Esophagus squamous epithelium (tissue), 5 donors: ENCODE results near the gene SRGAP3. TPM values are rescaled to one million over a fixed set of nuclear protein-coding genes. Genes with fewer than 3 reads are reported as not detected.

Source experiments
- DNase-seq: peaks from one replicate; lab custom pipeline; 2025; lab: John Stamatoyannopoulos, UW
- H3K27ac ChIP-seq, 4 donors: fragments of 200-600 bp; sonication (generic); one replicate each; pipeline ENCODE4 v1.5.1; 2016 to 2019; ENCODE audit warnings: mild to moderate bottlenecking in 1 of 4
- H3K27me3 ChIP-seq, 4 donors: fragments of 200-600 bp; sonication (generic); 1 replicate in 3 of 4; 2 replicates in 1 of 4; pipeline versions ENCODE4 v1.5.1 to v1.6.0; 2017 to 2021; ENCODE audit warnings: antibody characterized with exemption in 1 of 4
- H3K36me3 ChIP-seq, 3 donors: fragments of 200-600 bp; sonication (generic); one replicate each; pipeline ENCODE4 v1.5.1; 2016 to 2019
- H3K4me1 ChIP-seq, 3 donors: fragments of 200-600 bp; sonication (generic); one replicate each; pipeline ENCODE4 v1.5.1; 2017 to 2019
- H3K4me3 ChIP-seq, 4 donors: fragments of 200-600 bp; sonication (generic); 1 replicate in 3 of 4; 2 replicates in 1 of 4; pipeline ENCODE4 v1.5.1; 2016 to 2019; ENCODE audit warnings: mild to moderate bottlenecking in 2 of 4, moderate library complexity in 1 of 4
- H3K9me3 ChIP-seq, 3 donors: fragments of 200-600 bp; sonication (generic); one replicate each; pipeline ENCODE4 v1.5.1; 2016 to 2019
- CTCF ChIP-seq, 6 experiments: fragments of 450-650 bp in 4 of 6; fragments of 200-600 bp in 2 of 6; sonication (generic) in 2 of 6; IDR thresholded peaks; one replicate each; pipeline ENCODE4 v1.5.1; 2016 to 2019; ENCODE audit warnings: antibody characterized with exemption in 6 of 6, mild to moderate bottlenecking in 4 of 6, moderate library complexity in 4 of 6
- POLR2A ChIP-seq, 4 donors: fragments of 450-650 bp; IDR thresholded peaks; one replicate each; pipeline ENCODE4 v1.6.1; 2017; ENCODE audit warnings: antibody characterized with exemption in 4 of 4, mild to moderate bottlenecking in 4 of 4, moderate library complexity in 3 of 4
- WGBS, 2 donors: methylation state at CpG; one replicate each; pipeline ENCODE4 v1.1.5; 2018; 5-methylcytosine and 5-hydroxymethylcytosine counted together
- intact Hi-C: fragments of 100-400 bp; cut with DNase I; formaldehyde crosslinking; loops from one replicate; pipeline ENCODE4 v1.15.0; 2022
- total RNA-seq, 4 donors: library from RNA; depleted of rRNA; stranded (reverse); fragments of >200 nt; gene quantifications; one replicate each; pipeline ENCODE4 v1.1.0, GENCODE V29; 2016
- donor health status: DM: yes; HTN: yes; CAD: no.

Gene SRGAP3
- total RNA-seq, 4 donors from 2014 or later: 4.0 to 15.8 (median 6.6) TPM

- no peaks in the 10 kb centered on the region for H3K27me3 ChIP-seq
- WGBS, 2 donors: 52 to 64% methylated on average over 5 to 7 of the region's 7 CpGs
- H3K4me3 ChIP-seq: no peak overlapping the region
- TF ChIP-seq POLR2A (IDR thresholded peaks at IDR 0.05) (no peak), CTCF (IDR thresholded peaks at IDR 0.05) (no peak)
- H3K4me1 ChIP-seq: peaks cover 0 to 40% (median 24%) of the 10 kb centered on the region in 3 donors
- intact Hi-C loops: no loop called here
- no peaks in the 10 kb centered on the region for H3K36me3 ChIP-seq
- H3K9me3 ChIP-seq: peaks cover 0 to 14% (median 8%) of the 10 kb centered on the region in 3 donors
- DNase-seq: no peak
- peak overlapping the region in 2 of 4 donors; percentile 1 to 62 for H3K27ac ChIP-seq
These were observed 101.6 kb downstream of the SRGAP3 start for GRCh38 chr3:9147896-9148266.

- intact Hi-C loops: no loop called here
- 34 to 55% methylated on average over 5 to 8 of the region's 8 CpGs for WGBS, 2 donors
- H3K9me3 ChIP-seq: peaks cover 0 to 14% (median 8%) of the 10 kb centered on the region in 3 donors
- no peak for DNase-seq
- no peaks in the 10 kb centered on the region for H3K36me3 ChIP-seq
- peaks cover 0 to 45% (median 25%) of the 10 kb centered on the region in 3 donors for H3K4me1 ChIP-seq
- H3K4me3 ChIP-seq: no peak overlapping the region
- peak overlapping the region in 2 of 4 donors; percentile 1 to 62 for H3K27ac ChIP-seq
- TF ChIP-seq POLR2A (IDR thresholded peaks at IDR 0.05): no peak
- no peak for TF ChIP-seq CTCF (IDR thresholded peaks at IDR 0.05)
- no peaks in the 10 kb centered on the region for H3K27me3 ChIP-seq
These were observed 102.1 kb downstream of the SRGAP3 start for GRCh38 chr3:9147215-9147895.

- Histone ChIP-seq H3K27ac (no peak overlapping the region), H3K4me1 (peaks cover 0 to 53% (median 27%) of the 10 kb centered on the region in 3 donors), H3K36me3 (no peaks in the 10 kb centered on the region), H3K9me3 (peaks cover 0 to 8% (median 7%) of the 10 kb centered on the region in 3 donors), H3K4me3 (no peak overlapping the region), H3K27me3 (no peaks in the 10 kb centered on the region)
- TF ChIP-seq CTCF (IDR thresholded peaks at IDR 0.05) (no peak), POLR2A (IDR thresholded peaks at IDR 0.05) (no peak)
- WGBS, 2 donors: 86 to 90% methylated on average over 1 to 11 of the region's 11 CpGs
- intact Hi-C loops: no loop called here
- DNase-seq: no peak
These were observed 102.9 kb downstream of the SRGAP3 start for GRCh38 chr3:9146367-9147071.

- intact Hi-C loops: no loop called here
- H3K9me3 ChIP-seq: no peaks in the 10 kb centered on the region
- H3K4me3 ChIP-seq: no peak overlapping the region
- peaks cover 0 to 44% (median 23%) of the 10 kb centered on the region in 3 donors for H3K4me1 ChIP-seq
- WGBS, 2 donors: 95 to 100% methylated on average over 1 to 2 of the region's 2 CpGs
- TF ChIP-seq CTCF (IDR thresholded peaks at IDR 0.05): no peak
- TF ChIP-seq POLR2A (IDR thresholded peaks at IDR 0.05): no peak
- H3K27me3 ChIP-seq: no peaks in the 10 kb centered on the region
- DNase-seq: no peak
- H3K36me3 ChIP-seq: no peaks in the 10 kb centered on the region
- H3K27ac ChIP-seq: no peak overlapping the region
These were observed 106.3 kb downstream of the SRGAP3 start for GRCh38 chr3:9143184-9143583.

GRCh38 chr3:9142362-9142761, 107.1 kb downstream of the SRGAP3 start:
- Histone ChIP-seq H3K36me3 (no peaks in the 10 kb centered on the region), H3K4me3 (no peak overlapping the region), H3K9me3 (no peaks in the 10 kb centered on the region), H3K27me3 (no peaks in the 10 kb centered on the region), H3K27ac (peak overlapping the region; percentile 24 to 63 (median 42)), H3K4me1 (peaks cover 0 to 44% (median 15%) of the 10 kb centered on the region in 3 donors)
- DNase-seq: no peak
- 22 to 27% methylated on average over 4 of the region's 4 CpGs for WGBS, 2 donors
- intact Hi-C loops: no loop called here
- TF ChIP-seq CTCF (IDR thresholded peaks at IDR 0.05): no peak
- TF ChIP-seq POLR2A (IDR thresholded peaks at IDR 0.05): no peak
